ENCODE data around the gene FXYD3. TPM values are rescaled to one million over a fixed set of nuclear protein-coding genes. Genes with fewer than 3 reads are reported as not detected.

FXYD3 gene
- total RNA-seq, 1 donor from 2014 or later: not detected

GRCh38 chr19:35124098-35125060 is 8.8 kb downstream of the FXYD3 start:
- Mint-ChIP-seq H3K27me3 (ENCODE audit: unreplicated experiment) (peaks cover 10% of the 10 kb centered on the region), H3K9me3 (ENCODE audit: unreplicated experiment) (peaks cover 10% of the 10 kb centered on the region), H3K4me1 (ENCODE audit: low read depth, unreplicated experiment) (peaks cover 18% of the 10 kb centered on the region), H3K36me3 (ENCODE audit: unreplicated experiment) (no peaks in the 10 kb centered on the region), H3K27ac (ENCODE audit: unreplicated experiment) (no peak overlapping the region), H3K4me3 (ENCODE audit: unreplicated experiment) (peak overlapping the region; percentile 33)
- DNase-seq: peak; percentile 42
- TF ChIP-seq CTCF (IDR thresholded peaks at IDR 0.05; ENCODE audit: partially characterized antibody, unreplicated experiment): no peak

GRCh38 chr19:35125270-35125717 is 9.7 kb downstream of the FXYD3 start:
- Mint-ChIP-seq H3K9me3 (ENCODE audit: unreplicated experiment) (peaks cover 10% of the 10 kb centered on the region), H3K27ac (ENCODE audit: unreplicated experiment) (no peak overlapping the region), H3K4me1 (ENCODE audit: low read depth, unreplicated experiment) (peaks cover 18% of the 10 kb centered on the region), H3K4me3 (ENCODE audit: unreplicated experiment) (no peak overlapping the region), H3K36me3 (ENCODE audit: unreplicated experiment) (no peaks in the 10 kb centered on the region), H3K27me3 (ENCODE audit: unreplicated experiment) (peaks cover 10% of the 10 kb centered on the region)
- no peak for DNase-seq
- TF ChIP-seq CTCF (IDR thresholded peaks at IDR 0.05; ENCODE audit: partially characterized antibody, unreplicated experiment): no peak

- no peaks in the 10 kb centered on the region for H3K36me3 Mint-ChIP-seq (ENCODE audit: unreplicated experiment)
- no peak overlapping the region for H3K4me3 Mint-ChIP-seq (ENCODE audit: unreplicated experiment)
- peaks cover 13% of the 10 kb centered on the region for H3K4me1 Mint-ChIP-seq (ENCODE audit: low read depth, unreplicated experiment)
- DNase-seq: no peak
- TF ChIP-seq CTCF (IDR thresholded peaks at IDR 0.05; ENCODE audit: partially characterized antibody, unreplicated experiment): no peak
- peaks cover 9% of the 10 kb centered on the region for H3K9me3 Mint-ChIP-seq (ENCODE audit: unreplicated experiment)
- peaks cover 10% of the 10 kb centered on the region for H3K27me3 Mint-ChIP-seq (ENCODE audit: unreplicated experiment)
- H3K27ac Mint-ChIP-seq (ENCODE audit: unreplicated experiment): peak overlapping the region; percentile 3
Measured at GRCh38 chr19:35125749-35126623, 10.4 kb downstream of the FXYD3 start.

DNA sequence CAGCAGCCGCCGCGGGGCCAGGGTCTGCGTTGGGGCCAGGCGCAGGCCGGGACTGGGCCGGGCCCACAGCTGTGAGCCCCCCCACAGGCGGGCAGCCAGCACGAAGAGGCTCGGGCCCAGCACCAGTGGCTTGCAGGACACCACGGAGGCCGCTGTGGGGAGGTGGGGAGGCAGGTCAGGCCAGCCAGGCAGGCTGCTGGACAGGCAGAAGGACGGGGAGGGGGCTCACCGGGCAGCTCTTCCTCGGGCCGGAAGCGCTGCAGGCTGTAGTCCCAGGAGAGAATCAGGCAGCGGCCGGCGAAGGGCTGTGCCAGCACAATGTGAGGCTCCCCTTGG is 11.0 kb downstream of the FXYD3 start:
- Mint-ChIP-seq H3K36me3 (ENCODE audit: unreplicated experiment) (no peaks in the 10 kb centered on the region), H3K27ac (ENCODE audit: unreplicated experiment) (no peak overlapping the region), H3K9me3 (ENCODE audit: unreplicated experiment) (peaks cover 6% of the 10 kb centered on the region), H3K4me1 (ENCODE audit: low read depth, unreplicated experiment) (peaks cover 7% of the 10 kb centered on the region), H3K4me3 (ENCODE audit: unreplicated experiment) (no peak overlapping the region), H3K27me3 (ENCODE audit: unreplicated experiment) (peaks cover 9% of the 10 kb centered on the region)
- TF ChIP-seq CTCF (IDR thresholded peaks at IDR 0.05; ENCODE audit: partially characterized antibody, unreplicated experiment): no peak
- DNase-seq: peak; percentile 51
